ENCODE measurements around the gene FN1. TPM values are rescaled to one million over a fixed set of nuclear protein-coding genes. Genes with fewer than 3 reads are reported as not detected.

FN1 gene
- total and polyA plus RNA-seq, 9 donors, result 96.3 to 979 (median 287) TPM

GRCh38 chr2:215320679-215321078, 115.2 kb downstream of the FN1 start:
- DNase-seq, result no peak
- Histone ChIP-seq H3K36me3 (no peaks in the 10 kb centered on the region), H3K9me3 (no peaks in the 10 kb centered on the region), H3K4me3 (no peak overlapping the region), H3K27ac (no peak overlapping the region), H3K4me1 (ENCODE audit: insufficient read depth) (no peaks in the 10 kb centered on the region), H3K27me3 (no peaks in the 10 kb centered on the region)
- no peak for TF ChIP-seq EP300 (IDR thresholded peaks at IDR 0.05)
- no peak for TF ChIP-seq POLR2A (IDR thresholded peaks at IDR 0.05)
- no peak for TF ChIP-seq CTCF (IDR thresholded peaks at IDR 0.05)
- intact Hi-C loops (cut with DNase I), result no loop called here
- WGBS, 3 donors, result 94 to 98% (median 95%) methylated on average over 7 of the region's 7 CpGs

GRCh38 chr2:215320102-215320501, 115.8 kb downstream of the FN1 start:
- no peak for DNase-seq
- Histone ChIP-seq H3K27ac (no peak overlapping the region), H3K4me3 (no peak overlapping the region), H3K27me3 (no peaks in the 10 kb centered on the region), H3K9me3 (no peaks in the 10 kb centered on the region), H3K36me3 (no peaks in the 10 kb centered on the region), H3K4me1 (ENCODE audit: insufficient read depth) (no peaks in the 10 kb centered on the region)
- intact Hi-C loops (cut with DNase I), result no loop called here
- 91 to 95% (median 92%) methylated on average over 3 of the region's 3 CpGs for WGBS, 3 donors
- TF ChIP-seq EP300 (IDR thresholded peaks at IDR 0.05) (no peak), POLR2A (IDR thresholded peaks at IDR 0.05) (no peak), CTCF (IDR thresholded peaks at IDR 0.05) (no peak)

- Histone ChIP-seq H3K27me3 (no peaks in the 10 kb centered on the region), H3K27ac (no peak overlapping the region), H3K4me3 (no peak overlapping the region), H3K9me3 (no peaks in the 10 kb centered on the region), H3K36me3 (no peaks in the 10 kb centered on the region), H3K4me1 (ENCODE audit: insufficient read depth) (no peaks in the 10 kb centered on the region)
- WGBS, 3 donors, result 96 to 97% (median 96%) methylated on average over 5 of the region's 5 CpGs
- intact Hi-C loops (cut with DNase I), result no loop called here
- DNase-seq, result no peak
- TF ChIP-seq EP300 (IDR thresholded peaks at IDR 0.05) (no peak), CTCF (IDR thresholded peaks at IDR 0.05) (no peak), POLR2A (IDR thresholded peaks at IDR 0.05) (no peak)
Observed at GRCh38 chr2:215319500-215319899, 116.4 kb downstream of the FN1 start.

GRCh38 chr2:215316336-215316735, 119.5 kb downstream of the FN1 start:
- H3K36me3 ChIP-seq, result no peaks in the 10 kb centered on the region
- no peaks in the 10 kb centered on the region for H3K9me3 ChIP-seq
- TF ChIP-seq POLR2A (IDR thresholded peaks at IDR 0.05) (no peak), EP300 (IDR thresholded peaks at IDR 0.05) (no peak)
- 86 to 94% (median 92%) methylated on average over 2 of the region's 2 CpGs for WGBS, 3 donors
- no peak overlapping the region for H3K27ac ChIP-seq
- no peak overlapping the region for H3K4me3 ChIP-seq
- intact Hi-C loops (cut with DNase I), result no loop called here
- H3K4me1 ChIP-seq (ENCODE audit: insufficient read depth), result peaks cover 5% of the 10 kb centered on the region
- no peak for DNase-seq
- H3K27me3 ChIP-seq, result no peaks in the 10 kb centered on the region

DNA sequence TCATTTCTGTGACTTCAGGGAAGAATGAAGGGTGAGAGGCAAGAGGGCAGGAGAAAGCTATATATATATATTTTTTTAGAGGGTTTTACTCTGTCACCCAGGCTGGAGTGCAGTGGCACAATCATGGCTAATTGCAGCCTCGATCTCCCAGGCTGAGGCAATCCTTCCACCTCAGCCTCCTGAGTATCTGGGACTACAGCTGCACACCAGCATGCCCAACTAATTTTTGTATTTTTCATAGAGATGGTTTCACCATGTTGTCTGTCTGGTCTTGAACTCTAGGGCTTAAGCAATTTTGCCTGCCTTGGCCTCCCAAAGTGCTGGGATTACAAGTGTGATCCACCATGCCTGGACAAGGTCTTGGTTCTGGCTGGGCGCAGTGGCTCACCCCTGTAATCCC, 120.6 kb downstream of the FN1 start:
- Histone ChIP-seq H3K27me3 (no peaks in the 10 kb centered on the region), H3K27ac (no peak overlapping the region), H3K4me1 (ENCODE audit: insufficient read depth) (peaks cover 5% of the 10 kb centered on the region), H3K36me3 (no peaks in the 10 kb centered on the region), H3K4me3 (no peak overlapping the region), H3K9me3 (no peaks in the 10 kb centered on the region)
- no peak for DNase-seq
- TF ChIP-seq EP300 (IDR thresholded peaks at IDR 0.05) (no peak), CTCF (IDR thresholded peaks at IDR 0.05) (no peak), POLR2A (IDR thresholded peaks at IDR 0.05) (no peak)
- WGBS, 3 donors, result 96 to 100% (median 98%) methylated on average over 2 of the region's 2 CpGs
- intact Hi-C loops (cut with DNase I), result no loop called here
